DND-41 (cell line): Measurements from ENCODE around the gene CRYBG1.

Experiments
- ATAC-seq: fragments of 200-7000 bp; cut with Tn5 transposase; 3 replicates; pipeline ENCODE4 v1.9.1; 2021; ENCODE audit warnings: low read depth; ENCODE audit not compliant: insufficient read depth
- DNase-seq: peaks from one replicate; pipeline ENCODE4 v3.0.0-alpha.2; 2020
- H2AFZ ChIP-seq: 2 replicates; pipeline ENCODE4 v1.6.0; 2012; ENCODE audit warnings: low read depth, low read length
- H3K27ac ChIP-seq: 2 replicates; pipeline ENCODE4 v1.5.1; 2012; ENCODE audit warnings: low read length, inconsistent platforms
- H3K27me3 ChIP-seq: fragments of 200-600 bp; sonication (generic); 2 replicates; pipeline ENCODE4 v1.6.0; 2012; ENCODE audit warnings: low read length, mild to moderate bottlenecking, inconsistent platforms; ENCODE audit not compliant: insufficient read depth, poor library complexity
- H3K36me3 ChIP-seq: 2 replicates; pipeline ENCODE4 v1.5.1; 2012; ENCODE audit warnings: low read length, inconsistent platforms; ENCODE audit not compliant: insufficient read depth
- H3K4me1 ChIP-seq: 2 replicates; pipeline ENCODE4 v1.5.1; 2012; ENCODE audit warnings: mild to moderate bottlenecking, low read length; ENCODE audit not compliant: insufficient read depth
- H3K4me2 ChIP-seq: 2 replicates; pipeline ENCODE4 v1.6.0; 2012; ENCODE audit warnings: mild to moderate bottlenecking, moderate library complexity, low read length, inconsistent platforms; ENCODE audit not compliant: insufficient read depth
- H3K4me3 ChIP-seq, 2 experiments: fragments of 200-600 bp in 1 of 2; shearing (Covaris generic) in 1 of 2; 2 replicates each; pipeline ENCODE4 v1.5.1; 2012 to 2016; ENCODE audit warnings: inconsistent platforms in 2 of 2, low read length in 2 of 2, mild to moderate bottlenecking in 2 of 2, low read depth in 1 of 2, moderate library complexity in 1 of 2
- H3K79me2 ChIP-seq: 2 replicates; pipeline ENCODE4 v1.6.0; 2012; ENCODE audit warnings: low read length, inconsistent platforms; ENCODE audit not compliant: insufficient read depth
- H3K9ac ChIP-seq: 2 replicates; pipeline ENCODE4 v1.6.0; 2012; ENCODE audit warnings: low read depth, mild to moderate bottlenecking, inconsistent platforms, low read length, moderate library complexity
- H3K9me3 ChIP-seq: 2 replicates; pipeline ENCODE4 v1.5.1; 2012; ENCODE audit warnings: low read length, moderate library complexity, mild to moderate bottlenecking, inconsistent platforms; ENCODE audit not compliant: insufficient read depth, severe bottlenecking
- H4K20me1 ChIP-seq: 2 replicates; pipeline ENCODE4 v1.6.0; 2012; ENCODE audit warnings: low read length; ENCODE audit not compliant: insufficient read depth
- CTCF ChIP-seq: IDR thresholded peaks from 2 replicates; pipeline ENCODE4 v1.5.1; 2012; ENCODE audit warnings: borderline replicate concordance, low read length, moderate library complexity, mild to moderate bottlenecking; ENCODE audit not compliant: poor library complexity, severe bottlenecking; ENCODE audit errors: extremely low read depth
- EZH2 ChIP-seq: IDR thresholded peaks from 3 replicates; pipeline ENCODE4 v1.6.1; 2012; ENCODE audit warnings: borderline replicate concordance, low read depth, mild to moderate bottlenecking, moderate library complexity, low read length, inconsistent platforms; ENCODE audit not compliant: severe bottlenecking

Gene CRYBG1

GRCh38 chr6:106614166-106614565, 253.6 kb downstream of the CRYBG1 start:
- H3K79me2 ChIP-seq = no peaks in the 10 kb centered on the region
- TF ChIP-seq EZH2 (no peak), CTCF (no peak)
- H4K20me1 ChIP-seq = no peaks in the 10 kb centered on the region
- H3K4me1 ChIP-seq = no peaks in the 10 kb centered on the region
- H3K27ac ChIP-seq = no peak overlapping the region
- H3K4me2 ChIP-seq = no peak overlapping the region
- DNase-seq (no peak), ATAC-seq (no peak)
- H2AFZ ChIP-seq = no peak overlapping the region
- H3K4me3 ChIP-seq = no peak overlapping the region
- H3K9ac ChIP-seq = no peak overlapping the region
- H3K27me3 ChIP-seq = no peaks in the 10 kb centered on the region
- peaks cover 5% of the 10 kb centered on the region; the same call in 1 of the 2 replicates for H3K36me3 ChIP-seq
- no peaks in the 10 kb centered on the region for H3K9me3 ChIP-seq

- Histone ChIP-seq H3K27ac (no peak overlapping the region), H3K4me1 (no peaks in the 10 kb centered on the region), H3K4me3 (no peak overlapping the region), H3K36me3 (peaks cover 5% of the 10 kb centered on the region; the same call in 1 of the 2 replicates), H2AFZ (no peak overlapping the region), H3K27me3 (no peaks in the 10 kb centered on the region), H3K79me2 (no peaks in the 10 kb centered on the region), H3K9me3 (no peaks in the 10 kb centered on the region), H4K20me1 (no peaks in the 10 kb centered on the region), H3K4me2 (no peak overlapping the region), H3K9ac (no peak overlapping the region)
- no peak for ATAC-seq
- no peak for DNase-seq
- TF ChIP-seq EZH2 (no peak), CTCF (no peak)
These were observed 254.2 kb downstream of the CRYBG1 start for GRCh38 chr6:106614592-106615257.

- ATAC-seq (no peak), DNase-seq (no peak)
- peaks cover 6% of the 10 kb centered on the region; the same call in 1 of the 2 replicates for H3K36me3 ChIP-seq
- H3K27me3 ChIP-seq = no peaks in the 10 kb centered on the region
- no peak overlapping the region for H3K4me2 ChIP-seq
- H3K27ac ChIP-seq = no peak overlapping the region
- no peaks in the 10 kb centered on the region for H3K9me3 ChIP-seq
- H3K4me3 ChIP-seq = no peak overlapping the region
- no peaks in the 10 kb centered on the region for H3K4me1 ChIP-seq
- no peaks in the 10 kb centered on the region for H3K79me2 ChIP-seq
- no peak overlapping the region for H3K9ac ChIP-seq
- TF ChIP-seq EZH2 = no peak
- TF ChIP-seq CTCF = no peak
- H4K20me1 ChIP-seq = no peaks in the 10 kb centered on the region
- no peak overlapping the region for H2AFZ ChIP-seq
These were observed 256.8 kb downstream of the CRYBG1 start for GRCh38 chr6:106617302-106617701.
